ENCODE data around the gene MIX23. TPM values are rescaled to one million over a fixed set of nuclear protein-coding genes. Genes with fewer than 3 reads are reported as not detected.

MIX23 gene
- total RNA-seq, 2 donors from 2014 or later: 17.6 to 36.6 TPM

DNA sequence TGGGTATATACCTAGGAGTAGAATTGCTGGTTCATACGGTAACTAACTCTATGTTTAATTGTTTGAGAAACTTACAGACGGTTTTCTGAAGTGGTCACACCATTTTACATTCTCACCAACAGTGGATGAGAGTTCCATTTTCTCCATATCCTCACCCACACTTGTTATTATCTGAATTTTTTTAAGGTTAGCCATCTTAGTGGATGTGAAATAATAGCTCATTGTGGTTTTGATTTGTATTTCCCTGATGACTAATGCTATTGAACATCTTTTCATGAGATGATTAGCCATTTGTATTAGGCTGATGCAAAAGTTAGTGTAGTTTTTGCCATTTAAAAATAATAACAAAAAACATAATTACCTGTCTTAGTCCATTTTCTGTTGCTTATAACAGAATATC, 39.4 kb downstream of the MIX23 start:
- H3K4me3 ChIP-seq: no peak overlapping the region
- intact Hi-C loops (cut with DNase I): no loop called here
- H3K36me3 ChIP-seq (replicated peaks in 1 of 2; ENCODE audit: insufficient read depth in 1 of 2, low read depth in 2 of 2): no peaks in the 10 kb centered on the region
- 78% methylated on average over 2 of the region's 2 CpGs for WGBS, 2 donors
- H3K4me1 ChIP-seq: no peaks in the 10 kb centered on the region
- TF ChIP-seq, protein P1, sequence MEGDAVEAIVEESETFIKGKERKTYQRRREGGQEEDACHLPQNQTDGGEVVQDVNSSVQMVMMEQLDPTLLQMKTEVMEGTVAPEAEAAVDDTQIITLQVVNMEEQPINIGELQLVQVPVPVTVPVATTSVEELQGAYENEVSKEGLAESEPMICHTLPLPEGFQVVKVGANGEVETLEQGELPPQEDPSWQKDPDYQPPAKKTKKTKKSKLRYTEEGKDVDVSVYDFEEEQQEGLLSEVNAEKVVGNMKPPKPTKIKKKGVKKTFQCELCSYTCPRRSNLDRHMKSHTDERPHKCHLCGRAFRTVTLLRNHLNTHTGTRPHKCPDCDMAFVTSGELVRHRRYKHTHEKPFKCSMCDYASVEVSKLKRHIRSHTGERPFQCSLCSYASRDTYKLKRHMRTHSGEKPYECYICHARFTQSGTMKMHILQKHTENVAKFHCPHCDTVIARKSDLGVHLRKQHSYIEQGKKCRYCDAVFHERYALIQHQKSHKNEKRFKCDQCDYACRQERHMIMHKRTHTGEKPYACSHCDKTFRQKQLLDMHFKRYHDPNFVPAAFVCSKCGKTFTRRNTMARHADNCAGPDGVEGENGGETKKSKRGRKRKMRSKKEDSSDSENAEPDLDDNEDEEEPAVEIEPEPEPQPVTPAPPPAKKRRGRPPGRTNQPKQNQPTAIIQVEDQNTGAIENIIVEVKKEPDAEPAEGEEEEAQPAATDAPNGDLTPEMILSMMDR (IDR thresholded peaks at IDR 0.05): no peak
- no peak for TF ChIP-seq POLR2A (IDR thresholded peaks at IDR 0.05)
- no peaks in the 10 kb centered on the region for H3K27me3 ChIP-seq
- no peak for DNase-seq
- H3K9me3 ChIP-seq: no peaks in the 10 kb centered on the region
- no peak for ATAC-seq
- no peak overlapping the region for H3K27ac ChIP-seq

DNA sequence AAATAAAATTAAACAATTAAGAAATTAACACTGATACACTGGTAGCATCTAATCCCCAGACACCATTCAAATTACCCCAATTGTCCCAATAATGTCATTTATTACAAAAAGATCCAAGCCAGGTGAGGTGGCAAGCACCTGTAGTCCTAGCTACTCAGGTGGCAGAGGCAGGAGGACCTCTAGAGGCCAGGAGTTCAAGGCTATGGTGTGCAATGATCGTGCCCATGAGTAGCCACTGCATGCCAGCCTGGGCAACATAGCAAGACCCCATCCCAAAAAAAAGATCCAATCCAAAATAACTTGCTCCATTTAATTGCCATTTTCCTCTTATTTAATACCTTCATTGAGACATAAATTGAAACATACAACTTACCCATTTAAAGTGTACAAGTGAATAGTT, 40.2 kb downstream of the MIX23 start:
- WGBS, 2 donors: 79 to 83% methylated on average over 1 of the region's 1 CpG
- TF ChIP-seq, protein P1 (IDR thresholded peaks at IDR 0.05): no peak
- no peak for TF ChIP-seq POLR2A (IDR thresholded peaks at IDR 0.05)
- Histone ChIP-seq H3K27ac (no peak overlapping the region), H3K4me3 (no peak overlapping the region), H3K36me3 (replicated peaks in 1 of 2; ENCODE audit: insufficient read depth in 1 of 2, low read depth in 2 of 2) (no peaks in the 10 kb centered on the region), H3K4me1 (no peaks in the 10 kb centered on the region), H3K27me3 (no peaks in the 10 kb centered on the region), H3K9me3 (no peaks in the 10 kb centered on the region)
- intact Hi-C loops (cut with DNase I): no loop called here
- ATAC-seq (no peak), DNase-seq (no peak)

DNA sequence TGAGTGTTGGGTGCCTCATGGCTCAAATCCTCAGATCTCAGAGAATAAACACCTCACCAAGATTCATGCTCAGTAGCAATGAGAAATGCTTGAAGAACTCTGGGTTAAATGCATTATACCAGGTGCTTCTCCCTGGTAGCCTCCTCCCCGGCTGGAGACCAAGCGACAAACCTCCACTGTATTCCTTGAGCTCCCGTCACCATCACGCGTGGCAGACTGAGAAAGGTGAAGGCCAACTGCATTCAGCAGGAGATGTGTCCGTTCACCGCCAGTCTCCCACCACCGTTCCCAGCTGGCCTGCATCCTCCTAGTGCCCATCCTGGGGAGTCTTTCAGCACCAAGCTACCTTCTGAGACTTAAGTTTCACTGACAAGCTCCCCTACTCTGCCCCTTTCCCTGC, 50.5 kb downstream of the MIX23 start:
- ATAC-seq (no peak), DNase-seq (no peak)
- no peak for TF ChIP-seq POLR2A (IDR thresholded peaks at IDR 0.05)
- TF ChIP-seq, protein P1 (IDR thresholded peaks at IDR 0.05): no peak
- no peak overlapping the region for H3K4me3 ChIP-seq
- no peaks in the 10 kb centered on the region for H3K4me1 ChIP-seq
- H3K36me3 ChIP-seq (replicated peaks in 1 of 2; ENCODE audit: insufficient read depth in 1 of 2, low read depth in 2 of 2): no peaks in the 10 kb centered on the region
- H3K27ac ChIP-seq: no peak overlapping the region
- no peaks in the 10 kb centered on the region for H3K9me3 ChIP-seq
- no peaks in the 10 kb centered on the region for H3K27me3 ChIP-seq
- intact Hi-C loops (cut with DNase I): no loop called here
- WGBS, 2 donors: 93 to 94% methylated on average over 8 of the region's 8 CpGs

DNA sequence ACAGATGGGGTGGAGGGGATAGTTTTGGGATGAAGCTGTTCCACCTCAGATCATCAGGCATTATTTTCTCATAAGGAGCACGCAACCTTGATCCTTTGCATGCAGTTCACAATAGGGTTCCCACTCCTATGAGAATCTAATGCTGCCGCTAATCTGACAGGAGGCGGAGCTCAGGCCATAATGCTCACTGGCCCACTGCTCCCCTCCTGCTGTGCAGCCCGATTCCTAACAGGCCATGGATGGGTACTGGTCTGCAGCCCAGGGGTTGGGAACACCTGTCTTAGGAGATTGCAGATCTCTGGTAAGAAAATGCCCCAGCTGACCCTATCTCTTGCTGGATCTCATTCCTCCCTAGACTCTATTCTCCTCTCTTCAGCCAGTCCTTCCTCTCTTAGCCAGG, 51.1 kb downstream of the MIX23 start:
- WGBS, 2 donors: 71 to 86% methylated on average over 4 of the region's 4 CpGs
- H3K36me3 ChIP-seq (replicated peaks in 1 of 2; ENCODE audit: insufficient read depth in 1 of 2, low read depth in 2 of 2): no peaks in the 10 kb centered on the region
- intact Hi-C loops (cut with DNase I): no loop called here

DNA sequence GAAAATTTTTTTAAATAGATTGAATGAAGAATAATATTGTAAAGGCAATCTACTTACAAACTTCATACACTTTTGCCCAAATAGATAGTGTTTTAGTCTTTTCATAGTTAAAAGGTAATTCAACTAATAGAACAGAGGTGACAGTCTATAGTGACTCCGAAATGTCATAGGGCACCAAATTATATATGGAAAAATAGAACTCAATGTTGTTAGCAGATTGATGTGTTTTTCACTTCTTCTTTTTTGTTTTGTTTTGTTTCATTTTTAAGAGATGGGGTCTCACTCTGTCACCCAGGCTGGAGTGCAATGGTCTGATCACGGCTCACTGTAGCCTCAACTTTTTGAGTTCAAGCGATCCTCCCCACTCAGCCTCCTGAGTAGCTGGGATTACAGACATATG, 57.3 kb downstream of the MIX23 start:
- H3K4me3 ChIP-seq: no peak overlapping the region
- intact Hi-C loops (cut with DNase I): no loop called here
- TF ChIP-seq, protein P1 (IDR thresholded peaks at IDR 0.05): no peak
- TF ChIP-seq POLR2A (IDR thresholded peaks at IDR 0.05): no peak

More for the DNA sequence above, 51.1 kb downstream of the MIX23 start:
- Histone ChIP-seq H3K4me1 (no peaks in the 10 kb centered on the region), H3K27me3 (no peaks in the 10 kb centered on the region), H3K4me3 (no peak overlapping the region), H3K27ac (no peak overlapping the region), H3K9me3 (no peaks in the 10 kb centered on the region)
- ATAC-seq: no peak
- no peak for DNase-seq
- TF ChIP-seq POLR2A (IDR thresholded peaks at IDR 0.05): no peak

More for the DNA sequence above, 57.3 kb downstream of the MIX23 start:
- no peak for ATAC-seq
- peaks cover 15% of the 10 kb centered on the region for H3K4me1 ChIP-seq
- H3K9me3 ChIP-seq: no peaks in the 10 kb centered on the region
- no peaks in the 10 kb centered on the region for H3K27me3 ChIP-seq
- no peaks in the 10 kb centered on the region for H3K36me3 ChIP-seq (replicated peaks in 1 of 2; ENCODE audit: insufficient read depth in 1 of 2, low read depth in 2 of 2)
- 86 to 90% methylated on average over 3 of the region's 3 CpGs for WGBS, 2 donors
- no peak overlapping the region for H3K27ac ChIP-seq
- DNase-seq: no peak

All from body of pancreas (tissue), 4 donors.